IMR-90 (cell line): Measurements from ENCODE around the gene SYCE3. TPM values are rescaled to one million over a fixed set of nuclear protein-coding genes. Genes with fewer than 3 reads are reported as not detected.

Experiments
- ATAC-seq: fragments of 200-7000 bp; cut with Tn5 transposase; 2 replicates; pipeline ENCODE4 v1.9.1; 2020; ENCODE audit warnings: low read depth, mild to moderate bottlenecking, moderate library complexity
- BruUV-seq: library from RNA; stranded (reverse); fragments of 400-500 nt; replicated peaks from 2 replicates; lab custom pipeline; 2021; lab: Mats Ljungman, UMichigan
- CTCF ChIA-PET: fragments of 300-600 bp; formaldehyde crosslinking; extraction: SDS; loops from one replicate; lab custom pipeline; 2021; ENCODE audit warnings: antibody characterized with exemption; lab: Yijun Ruan, JAX
- POLR2A ChIA-PET: fragments of 300-600 bp; sonication (Branson Sonifier 250); formaldehyde crosslinking; loops from one replicate; lab custom pipeline; 2022; ENCODE audit warnings: antibody characterized with exemption; ENCODE audit not compliant: unreplicated experiment; lab: Charles Lee
- DNase-seq: peaks from one replicate; pipeline ENCODE4 v3.0.0; 2013
- H2AFZ ChIP-seq: replicated peaks from 2 replicates; pipeline ENCODE3; 2013; ENCODE audit warnings: low read length, mild to moderate bottlenecking; ENCODE audit not compliant: poor library complexity
- H2AK5ac ChIP-seq: 2 replicates; pipeline ENCODE4 v1.6.1; 2013; ENCODE audit warnings: low read depth, low read length, inconsistent platforms
- H2AK9ac ChIP-seq: replicated peaks from 2 replicates; pipeline ENCODE3; 2013; ENCODE audit warnings: mild to moderate bottlenecking, low read depth, low read length, moderate library complexity; ENCODE audit not compliant: poor library complexity
- H2BK120ac ChIP-seq: 2 replicates; pipeline ENCODE4 v1.6.1; 2013; ENCODE audit warnings: low read depth, low read length, inconsistent platforms
- H2BK15ac ChIP-seq: 3 replicates; pipeline ENCODE4 v1.6.1; 2013; ENCODE audit warnings: low read depth, low read length, inconsistent platforms
- H2BK20ac ChIP-seq: 2 replicates; pipeline ENCODE4 v1.6.1; 2013; ENCODE audit warnings: low read depth, mild to moderate bottlenecking, inconsistent platforms, low read length, moderate library complexity
- H2BK5ac ChIP-seq: 2 replicates; pipeline ENCODE4 v1.6.1; 2013; ENCODE audit warnings: mild to moderate bottlenecking, low read depth, low read length, inconsistent platforms; ENCODE audit not compliant: poor library complexity, severe bottlenecking
- H3K14ac ChIP-seq: replicated peaks from 2 replicates; pipeline ENCODE4 v1.6.1; 2013; ENCODE audit warnings: low read depth, low read length, inconsistent platforms
- H3K18ac ChIP-seq: 2 replicates; pipeline ENCODE4 v1.6.1; 2013; ENCODE audit warnings: low read depth, low read length, control low read depth
- H3K23ac ChIP-seq: 2 replicates; pipeline ENCODE4 v1.6.1; 2013; ENCODE audit warnings: low read depth, low read length, inconsistent platforms
- H3K27ac ChIP-seq: 2 replicates; pipeline ENCODE4 v1.5.1; 2013; ENCODE audit warnings: mild to moderate bottlenecking, control low read depth, low read length; ENCODE audit not compliant: insufficient read depth
- H3K27me3 ChIP-seq: 2 replicates; pipeline ENCODE4 v1.6.1; 2013; ENCODE audit warnings: low read length; ENCODE audit not compliant: control insufficient read depth, insufficient read depth
- H3K36me3 ChIP-seq: 2 replicates; pipeline ENCODE4 v1.6.1; 2013; ENCODE audit warnings: low read length, mixed read lengths; ENCODE audit not compliant: control insufficient read depth, insufficient read depth
- H3K4ac ChIP-seq: 2 replicates; pipeline ENCODE4 v1.6.1; 2013; ENCODE audit warnings: low read depth, low read length, inconsistent platforms
- H3K4me1 ChIP-seq: 2 replicates; pipeline ENCODE4 v1.6.1; 2013; ENCODE audit warnings: low read length, mixed read lengths; ENCODE audit not compliant: control insufficient read depth, insufficient read depth
- H3K4me2 ChIP-seq: 2 replicates; pipeline ENCODE4 v1.6.1; 2013; ENCODE audit warnings: low read depth, mild to moderate bottlenecking, control low read depth, low read length, moderate library complexity
- H3K4me3 ChIP-seq: 2 replicates; pipeline ENCODE4 v1.5.1; 2013; ENCODE audit warnings: low read depth, mild to moderate bottlenecking, control low read depth, low read length, moderate library complexity; ENCODE audit not compliant: insufficient read depth
- H3K56ac ChIP-seq: 2 replicates; pipeline ENCODE4 v1.6.1; 2013; ENCODE audit warnings: low read length, inconsistent platforms; ENCODE audit not compliant: insufficient read depth; ENCODE audit errors: extremely low read depth
- H3K79me1 ChIP-seq, 2 experiments: 2 replicates each; pipeline ENCODE4 v1.6.1; 2013; ENCODE audit warnings: low read length in 2 of 2, inconsistent platforms in 1 of 2, low read depth in 1 of 2
- H3K9ac ChIP-seq: 2 replicates; pipeline ENCODE4 v1.6.1; 2013; ENCODE audit warnings: low read depth, low read length, control low read depth
- H3K9me1 ChIP-seq: 2 replicates; pipeline ENCODE4 v1.6.1; 2013; ENCODE audit warnings: low read length, inconsistent platforms; ENCODE audit not compliant: insufficient read depth
- H3K9me3 ChIP-seq: 2 replicates; pipeline ENCODE4 v1.6.1; 2013; ENCODE audit warnings: low read length; ENCODE audit not compliant: control insufficient read depth, insufficient read depth
- H4K20me1 ChIP-seq: 2 replicates; pipeline ENCODE4 v1.6.1; 2013; ENCODE audit warnings: low read length, inconsistent platforms; ENCODE audit not compliant: insufficient read depth
- H4K5ac ChIP-seq: 2 replicates; pipeline ENCODE4 v1.6.1; 2013; ENCODE audit warnings: mild to moderate bottlenecking, low read depth, low read length, control low read depth
- H4K8ac ChIP-seq, 2 experiments: 2 replicates each; pipeline ENCODE4 v1.6.1; 2013; ENCODE audit warnings: low read depth in 2 of 2, low read length in 2 of 2, control low read depth in 1 of 2, inconsistent platforms in 1 of 2
- H4K91ac ChIP-seq: 2 replicates; pipeline ENCODE4 v1.6.1; 2013; ENCODE audit warnings: low read depth, low read length, inconsistent platforms; ENCODE audit not compliant: insufficient read depth
- CEBPB ChIP-seq: IDR thresholded peaks from 2 replicates; pipeline ENCODE4 v1.6.1; 2012; ENCODE audit warnings: low read depth, low read length, improper control_type of control experiment
- CTCF ChIP-seq: conservative IDR thresholded peaks from 2 replicates; pipeline ENCODE4 v1.5.1; 2012; ENCODE audit warnings: mild to moderate bottlenecking, low read depth, low read length, improper control_type of control experiment
- ELK1 ChIP-seq: fragments of 150-350 bp; IDR thresholded peaks from 2 replicates; pipeline ENCODE4 v1.6.1; 2016; ENCODE audit warnings: low read depth, mild to moderate bottlenecking, low read length, moderate library complexity, borderline replicate concordance
- FOS ChIP-seq: fragments of 150-350 bp; IDR thresholded peaks from 2 replicates; pipeline ENCODE4 v1.6.1; 2016; ENCODE audit warnings: low read depth, low read length
- MAFK ChIP-seq: IDR thresholded peaks from 2 replicates; pipeline ENCODE4 v1.6.1; 2012; ENCODE audit warnings: low read depth, low read length, improper control_type of control experiment
- MXI1 ChIP-seq: IDR thresholded peaks from 2 replicates; pipeline ENCODE4 v1.6.1; 2012; ENCODE audit warnings: low read depth, mild to moderate bottlenecking, low read length, moderate library complexity, borderline replicate concordance
- NFE2L2 ChIP-seq: fragments of 150-350 bp; IDR thresholded peaks from 2 replicates; pipeline ENCODE4 v1.6.1; 2016; ENCODE audit warnings: low read depth, mild to moderate bottlenecking, low read length
- RAD21 ChIP-seq: IDR thresholded peaks from 2 replicates; pipeline ENCODE4 v1.6.1; 2012; ENCODE audit warnings: low read length, improper control_type of control experiment
- USF2 ChIP-seq: fragments of 150-350 bp; IDR thresholded peaks from 2 replicates; pipeline ENCODE4 v1.6.1; 2017; ENCODE audit warnings: mild to moderate bottlenecking, antibody characterized with exemption, low read length, low read depth
- WGBS, 2 experiments: methylation state at CpG; one replicate each; pipeline versions ENCODE4 v1.1.5 to v1.1.7; 2013; ENCODE audit warnings: missing lambda C conversion rate in 2 of 2; ENCODE audit not compliant: insufficient read length in 1 of 2; ENCODE audit errors: extremely low coverage in 2 of 2; 5-methylcytosine and 5-hydroxymethylcytosine counted together
- dilution Hi-C: fragments of 300-500 bp; cut with HindIII; formaldehyde crosslinking; loops from one replicate; pipeline ENCODE4 v1.14.3; 2018; ENCODE audit warnings: low sequenced_read_pairs; ENCODE audit not compliant: unreplicated experiment
- in situ Hi-C: fragments of 300-500 bp; cut with MboI; formaldehyde crosslinking; loops from 3 replicates; pipeline ENCODE4 v1.14.3; 2019; ENCODE audit warnings: low sequenced_read_pairs, inconsistent platforms, mixed read lengths
- intact Hi-C: fragments of 100-400 bp; cut with micrococcal nuclease; formaldehyde crosslinking; loops from 2 replicates; pipeline ENCODE4 v1.10.0; 2022
- polyA plus RNA-seq, 3 experiments: library from polyadenylated mRNA; depleted of rRNA; stranded (reverse); fragments of >200 nt; gene quantifications; 2 replicates each; pipeline ENCODE4 v1.2.3, GENCODE V29; 2012; ENCODE audit warnings: low replicate concordance in 1 of 3
- total RNA-seq: library from RNA; depleted of rRNA; stranded (reverse); fragments of >200 nt; gene quantifications from 2 replicates; pipeline ENCODE4 v1.2.3, GENCODE V29; 2012

The SYCE3 gene
- total and polyA plus RNA-seq, 2 of the 4 experiments (the other 2 are of a cell fraction), result not detected

GRCh38 chr22:50576806-50577696 lies 14.3 kb upstream of the SYCE3 start:
- Histone ChIP-seq H4K8ac (no peak overlapping the region), H2BK5ac (no peak overlapping the region), H3K4me2 (no peak overlapping the region), H3K27me3 (no peaks in the 10 kb centered on the region), H3K9me1 (peaks cover 28% of the 10 kb centered on the region), H3K4me3 (no peak overlapping the region), H4K91ac (no peak overlapping the region), H4K5ac (no peak overlapping the region), H3K27ac (no peak overlapping the region), H3K4me1 (peaks cover 17% of the 10 kb centered on the region), H2BK120ac (no peak overlapping the region), H3K23ac (no peak overlapping the region), H2AK5ac (peak overlapping the region; percentile 63), H3K18ac (no peak overlapping the region), H3K36me3 (peaks cover 4% of the 10 kb centered on the region; the same call in 1 of the 2 replicates), H3K9ac (no peak overlapping the region), H2BK20ac (no peak overlapping the region), H3K14ac (no peak overlapping the region; the same call in 1 of the 2 replicates), H2AK9ac (no peak overlapping the region), H3K56ac (no peak overlapping the region), H3K9me3 (no peaks in the 10 kb centered on the region), H2BK15ac (no peak overlapping the region), H2AFZ (peak overlapping the region; percentile 58), H3K79me1 (peaks cover 10 to 27% of the 10 kb centered on the region in 2 experiments; a peak in 3 of 4 replicates), H4K20me1 (no peaks in the 10 kb centered on the region), H3K4ac (no peak overlapping the region; the same call in 1 of the 2 replicates)
- POLR2A ChIA-PET, result no interaction called here
- ATAC-seq, result no peak
- CTCF ChIA-PET, result no interaction called here
- in situ Hi-C loops (loop anchor here (5.0 kb wide), 1 partner anchor 50 kb away; the partner anchor contains the start of gene SCO2), dilution Hi-C loops (no loop called here), intact Hi-C loops (loop anchor here (5.0 kb wide), 1 partner anchor 45 kb away; no protein-coding TSS in a partner anchor)
- 78% methylated on average over 6 of the region's 18 CpGs; no CpG with 5 or more reads in 1 of the 2 experiments for WGBS, 2 experiments
- TF ChIP-seq RAD21 (no peak), CTCF (no peak), MXI1 (no peak), CEBPB (no peak), FOS (no peak), USF2 (no peak), ELK1 (no peak), MAFK (no peak), NFE2L2 (no peak)
- no peak for DNase-seq
- no TSS peak for BruUV-seq
